ENCODE measurements around the gene KIF19.

The KIF19 gene

DNA sequence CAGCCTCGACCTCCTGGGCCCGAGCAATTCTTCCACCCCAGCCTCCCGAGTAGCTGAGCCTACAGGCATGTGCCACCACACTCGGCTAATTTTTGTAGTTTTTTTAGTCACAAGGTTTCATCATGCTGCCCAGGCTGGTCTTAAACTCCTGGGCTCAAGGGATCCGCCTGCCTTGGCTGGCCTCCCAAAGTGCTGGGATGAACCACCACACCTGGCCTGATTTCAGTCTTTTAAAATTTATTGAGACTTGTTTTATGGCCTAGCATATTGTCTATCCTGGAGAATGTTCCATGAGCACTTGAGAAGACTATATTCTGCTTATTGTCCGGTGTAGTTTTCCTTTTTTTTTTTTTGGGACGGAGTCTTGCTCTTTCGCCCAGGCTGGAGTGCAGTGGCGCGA, 33.5 kb upstream of the KIF19 start:
- TF ChIP-seq, protein P1, sequence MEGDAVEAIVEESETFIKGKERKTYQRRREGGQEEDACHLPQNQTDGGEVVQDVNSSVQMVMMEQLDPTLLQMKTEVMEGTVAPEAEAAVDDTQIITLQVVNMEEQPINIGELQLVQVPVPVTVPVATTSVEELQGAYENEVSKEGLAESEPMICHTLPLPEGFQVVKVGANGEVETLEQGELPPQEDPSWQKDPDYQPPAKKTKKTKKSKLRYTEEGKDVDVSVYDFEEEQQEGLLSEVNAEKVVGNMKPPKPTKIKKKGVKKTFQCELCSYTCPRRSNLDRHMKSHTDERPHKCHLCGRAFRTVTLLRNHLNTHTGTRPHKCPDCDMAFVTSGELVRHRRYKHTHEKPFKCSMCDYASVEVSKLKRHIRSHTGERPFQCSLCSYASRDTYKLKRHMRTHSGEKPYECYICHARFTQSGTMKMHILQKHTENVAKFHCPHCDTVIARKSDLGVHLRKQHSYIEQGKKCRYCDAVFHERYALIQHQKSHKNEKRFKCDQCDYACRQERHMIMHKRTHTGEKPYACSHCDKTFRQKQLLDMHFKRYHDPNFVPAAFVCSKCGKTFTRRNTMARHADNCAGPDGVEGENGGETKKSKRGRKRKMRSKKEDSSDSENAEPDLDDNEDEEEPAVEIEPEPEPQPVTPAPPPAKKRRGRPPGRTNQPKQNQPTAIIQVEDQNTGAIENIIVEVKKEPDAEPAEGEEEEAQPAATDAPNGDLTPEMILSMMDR (IDR thresholded peaks at IDR 0.05; ENCODE audit: control insufficient read depth, insufficient read depth, low read depth, low read length, missing control alignments), result no peak

DNA sequence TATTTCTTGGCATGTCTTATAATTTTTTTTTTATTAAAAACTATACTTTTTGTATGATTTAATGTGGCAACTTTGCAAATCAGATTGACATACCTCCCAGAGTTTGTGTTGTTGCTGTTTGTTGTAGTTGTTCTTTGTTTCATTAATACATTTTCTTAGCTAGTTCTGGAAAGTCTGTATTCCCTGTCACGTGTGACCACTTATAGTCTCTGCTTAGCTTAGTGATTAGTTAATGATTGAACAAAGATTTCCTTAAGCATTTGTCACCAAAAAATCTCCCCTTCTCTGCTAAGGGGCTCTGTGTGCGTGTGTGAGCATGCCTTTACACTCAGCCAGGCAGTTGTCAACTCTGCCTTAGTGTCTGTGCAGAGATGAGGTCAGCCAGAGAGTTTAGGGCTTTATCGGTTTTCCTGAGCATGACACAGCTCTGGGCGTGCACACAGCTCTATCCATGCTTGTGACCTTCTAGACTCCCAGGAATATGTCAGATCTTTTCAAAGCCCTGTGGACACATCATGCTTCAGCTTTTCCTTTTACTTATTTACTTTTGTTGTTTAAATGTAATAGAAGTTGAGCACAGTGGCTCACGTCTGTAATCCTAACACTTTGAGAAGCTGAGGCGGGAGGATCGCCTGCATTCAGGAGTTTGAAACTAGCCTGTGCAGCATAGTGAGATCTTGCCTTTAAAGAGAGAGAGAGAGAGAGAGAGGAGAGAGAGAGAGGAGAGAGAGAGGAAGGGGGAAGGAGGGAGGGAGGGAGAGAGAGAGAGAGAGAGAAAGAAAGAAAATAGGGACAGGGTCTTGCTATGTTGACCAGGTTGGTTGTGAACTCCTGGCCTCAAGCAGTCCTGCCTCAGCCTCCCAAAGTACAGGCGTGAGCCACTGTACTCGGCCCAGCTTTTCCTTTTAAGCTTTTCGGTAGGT, 30.1 kb upstream of the KIF19 start:
- DNase-seq (ENCODE audit: low read depth), result no peak
- TF ChIP-seq, protein P1 (IDR thresholded peaks at IDR 0.05; ENCODE audit: control insufficient read depth, insufficient read depth, low read depth, low read length, missing control alignments), result no peak
- no peak overlapping the region for H3K4me3 ChIP-seq (ENCODE audit: control insufficient read depth, low read depth, low read length)

More for the DNA sequence above, 33.5 kb upstream of the KIF19 start:
- DNase-seq (ENCODE audit: low read depth), result no peak
- H3K4me3 ChIP-seq (ENCODE audit: control insufficient read depth, low read depth, low read length), result no peak overlapping the region

DNA sequence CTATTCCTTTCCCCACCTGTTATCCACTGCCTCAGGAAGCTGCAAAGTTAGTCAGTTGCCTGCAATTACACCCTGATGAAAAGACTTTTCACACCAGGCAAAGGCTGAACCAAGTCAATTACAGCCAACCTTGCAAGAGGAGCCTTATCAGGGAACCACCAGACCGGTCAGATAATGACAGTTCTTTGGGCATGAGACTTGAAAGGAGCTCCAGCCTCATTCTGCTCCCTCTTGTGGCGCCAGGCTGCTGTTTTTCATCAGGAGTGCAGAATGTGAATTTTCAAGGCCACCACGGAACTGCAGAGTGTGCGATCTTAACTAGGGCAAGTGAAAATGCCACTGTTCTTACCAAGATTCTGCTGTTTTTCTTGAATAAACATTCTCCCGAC, 29.5 kb upstream of the KIF19 start:
- H3K4me3 ChIP-seq (ENCODE audit: control insufficient read depth, low read depth, low read length), result no peak overlapping the region
- DNase-seq (ENCODE audit: low read depth), result peak; percentile 13
- TF ChIP-seq, protein P1 (IDR thresholded peaks at IDR 0.05; ENCODE audit: control insufficient read depth, insufficient read depth, low read depth, low read length, missing control alignments), result peak; percentile 55

DNA sequence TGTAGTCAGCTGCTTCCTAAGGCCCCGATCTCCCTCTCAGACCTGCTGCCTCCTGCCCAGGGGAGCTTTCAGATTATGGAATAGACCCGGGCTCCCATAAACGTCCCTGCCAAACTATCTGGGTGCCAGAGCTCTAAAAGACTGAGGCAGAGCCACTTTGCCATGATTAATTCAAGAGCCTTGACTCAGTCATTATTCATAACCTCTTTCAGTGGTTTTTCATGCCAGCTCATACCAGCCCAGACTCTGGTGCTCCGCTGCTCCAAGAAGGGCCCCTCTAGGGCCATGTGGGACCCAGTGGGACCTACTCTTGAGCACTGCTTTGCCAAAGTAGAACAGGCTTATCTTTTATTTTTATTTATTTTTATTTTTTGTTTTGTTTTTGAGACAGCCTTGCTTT, 28.1 kb upstream of the KIF19 start:
- DNase-seq (ENCODE audit: low read depth), result no peak
- TF ChIP-seq, protein P1 (IDR thresholded peaks at IDR 0.05; ENCODE audit: control insufficient read depth, insufficient read depth, low read depth, low read length, missing control alignments), result no peak

DNA sequence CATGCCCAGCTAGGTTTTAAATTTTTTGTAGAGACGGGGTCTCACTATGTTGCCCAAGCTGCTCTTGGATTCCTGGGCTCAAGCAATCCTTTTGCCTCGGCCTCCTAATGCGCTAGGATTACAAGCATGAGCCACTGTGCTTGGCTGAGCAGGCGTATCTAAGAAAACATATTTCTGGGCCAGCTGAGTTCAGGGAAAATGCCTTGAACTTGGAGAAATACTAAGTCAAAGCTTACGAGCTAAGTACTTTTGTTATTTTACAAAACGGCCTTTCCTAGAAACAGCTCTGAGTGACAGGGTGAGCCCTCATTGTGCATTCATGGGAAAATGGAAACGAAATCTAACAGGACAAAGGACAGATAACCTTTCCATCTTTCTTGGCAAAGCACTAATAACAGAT, 27.2 kb upstream of the KIF19 start:
- no peak overlapping the region for H3K4me3 ChIP-seq (ENCODE audit: control insufficient read depth, low read depth, low read length)
- DNase-seq (ENCODE audit: low read depth), result no peak
- TF ChIP-seq, protein P1 (IDR thresholded peaks at IDR 0.05; ENCODE audit: control insufficient read depth, insufficient read depth, low read depth, low read length, missing control alignments), result no peak

More for the DNA sequence above, 28.1 kb upstream of the KIF19 start:
- H3K4me3 ChIP-seq (ENCODE audit: control insufficient read depth, low read depth, low read length), result no peak overlapping the region

DNA sequence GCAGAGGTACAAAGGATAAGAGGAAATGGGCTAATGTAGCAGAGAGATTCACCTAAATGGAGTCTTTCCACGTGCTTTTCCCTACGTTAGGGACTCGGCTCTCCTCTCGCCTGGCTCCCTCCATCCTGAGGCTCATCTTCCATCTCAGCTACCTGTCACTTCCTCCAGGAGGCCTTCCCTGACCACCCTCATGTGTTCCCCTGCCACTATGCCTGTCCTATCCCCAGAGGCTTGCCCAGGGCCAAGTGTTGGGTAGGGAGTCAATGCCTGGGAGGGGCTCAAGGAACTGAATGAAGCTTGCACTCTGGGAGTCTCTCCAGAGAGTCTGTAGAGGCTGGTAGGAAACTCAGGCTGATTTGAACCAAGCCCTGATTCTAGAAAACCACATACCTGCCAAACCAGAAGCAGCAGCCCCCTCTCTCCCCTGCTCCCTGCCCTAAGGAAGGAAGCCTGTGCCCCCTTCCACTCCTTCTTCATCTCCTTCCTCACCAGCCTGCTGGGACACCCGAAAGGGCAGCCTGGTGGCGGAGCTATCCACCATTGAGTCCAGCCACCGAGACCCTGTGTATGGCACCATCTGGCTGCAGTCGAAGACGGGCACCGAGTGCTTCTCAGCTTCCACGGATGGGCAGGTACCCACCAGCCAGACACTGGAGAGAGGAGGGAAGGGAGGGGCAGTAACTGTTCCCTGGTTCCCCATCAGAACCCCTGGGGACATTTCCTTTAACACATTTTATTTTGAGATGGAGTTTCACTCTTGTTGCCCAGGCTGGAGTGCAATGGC, 26.6 kb upstream of the KIF19 start:
- H3K4me3 ChIP-seq (ENCODE audit: control insufficient read depth, low read depth, low read length), result no peak overlapping the region
- no peak for DNase-seq (ENCODE audit: low read depth)
- TF ChIP-seq, protein P1 (IDR thresholded peaks at IDR 0.05; ENCODE audit: control insufficient read depth, insufficient read depth, low read depth, low read length, missing control alignments), result no peak
